HL-60 (cell line): ENCODE results near the gene TAL1.

ENCODE experiments used
- DNase-seq, 2 experiments: peaks; one replicate each; pipeline ENCODE4 v3.0.0-alpha.2; 2010 to 2020; ENCODE audit warnings: low read depth in 1 of 2, low spot score in 1 of 2
- H3K27ac ChIP-seq: fragments of 250-450 bp; sonication (Bioruptor Pico); replicated peaks from 2 replicates; pipeline ENCODE4 v1.5.1; 2020; ENCODE audit warnings: mild to moderate bottlenecking, moderate library complexity
- H3K27me3 ChIP-seq: fragments of 250-450 bp; sonication (Bioruptor Pico); 2 replicates; pipeline ENCODE4 v1.5.1; 2021; ENCODE audit warnings: mild to moderate bottlenecking, moderate library complexity; ENCODE audit not compliant: insufficient read depth, poor library complexity, severe bottlenecking
- H3K4me3 ChIP-seq: replicated peaks from 2 replicates; pipeline ENCODE4 v1.5.1; 2011; ENCODE audit warnings: mild to moderate bottlenecking, control low read depth, low read length; ENCODE audit not compliant: insufficient read depth
- CTCF ChIP-seq: IDR thresholded peaks from one replicate; pipeline ENCODE4 v1.5.1; 2011; ENCODE audit warnings: low read length, control low read depth, inconsistent platforms; ENCODE audit not compliant: insufficient read depth
- GABPA ChIP-seq: IDR thresholded peaks from 2 replicates; pipeline ENCODE4 v1.6.1; 2012; ENCODE audit warnings: low read depth
- POLR2AphosphoS5 ChIP-seq: IDR thresholded peaks from 2 replicates; pipeline ENCODE4 v1.6.1; 2012; ENCODE audit warnings: low read depth
- REST ChIP-seq: IDR thresholded peaks from 2 replicates; pipeline ENCODE4 v1.6.1; 2012; ENCODE audit warnings: low read depth; ENCODE audit not compliant: insufficient replicate concordance
- SPI1 ChIP-seq: IDR thresholded peaks from 2 replicates; pipeline ENCODE4 v1.6.1; 2012; ENCODE audit warnings: low read depth, mild to moderate bottlenecking, borderline replicate concordance

Gene TAL1

DNA sequence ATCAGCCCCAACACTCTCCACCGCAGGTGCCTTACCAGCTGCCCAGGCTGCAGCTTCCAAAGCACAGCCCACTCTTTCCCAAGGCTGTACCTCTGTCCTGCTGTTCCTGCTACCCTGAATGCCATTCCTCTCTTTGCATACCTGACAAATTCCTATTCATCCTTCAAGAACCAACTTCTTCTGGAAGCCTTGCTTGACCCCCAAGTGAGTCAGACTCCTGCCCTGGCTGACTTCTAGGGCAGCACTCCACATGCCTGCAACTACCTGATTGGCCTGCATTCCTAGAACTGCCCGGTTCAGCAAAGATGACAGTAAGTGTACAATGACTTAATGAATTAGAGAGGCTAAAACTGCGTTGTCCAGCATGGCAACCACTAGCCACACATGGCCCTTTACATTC lies 21.4 kb downstream of the TAL1 start:
- DNase-seq: no peak
- Histone ChIP-seq H3K27ac (no peak overlapping the region), H3K4me3 (no peak overlapping the region), H3K27me3 (peaks cover 2% of the 10 kb centered on the region)
- no peak for TF ChIP-seq POLR2AphosphoS5
- TF ChIP-seq GABPA: no peak
- no peak for TF ChIP-seq SPI1
- TF ChIP-seq REST: no peak
- no peak for TF ChIP-seq CTCF

DNA sequence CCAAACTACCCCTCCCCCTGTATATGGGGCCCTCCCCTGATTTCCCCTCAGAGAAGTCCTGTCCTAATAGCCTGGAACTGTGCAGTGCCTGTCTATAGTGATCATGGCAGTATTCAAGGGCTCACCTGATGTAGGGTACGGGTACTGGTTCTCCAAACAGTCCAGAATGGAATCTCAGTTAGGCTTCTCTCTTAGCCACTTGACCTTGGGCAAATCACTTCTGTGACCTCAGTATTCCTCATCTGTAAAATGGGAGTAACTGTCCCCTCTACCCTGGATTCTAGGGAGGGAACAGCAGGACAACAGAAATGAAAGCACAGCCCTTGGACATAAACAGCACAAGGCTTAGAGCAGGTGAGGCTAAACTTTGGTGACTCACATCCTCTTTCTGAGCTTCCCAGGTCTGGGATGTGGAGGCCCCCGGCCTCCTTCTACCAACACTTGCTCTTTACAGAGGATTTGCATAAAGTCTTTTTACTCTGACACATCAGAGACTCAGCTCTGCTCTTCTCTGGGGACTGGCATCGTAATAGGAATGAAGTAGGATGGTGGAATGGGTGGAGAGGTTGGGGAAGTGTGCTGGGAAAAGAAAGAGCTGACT lies 22.2 kb downstream of the TAL1 start:
- Histone ChIP-seq H3K27me3 (peaks cover 2% of the 10 kb centered on the region), H3K4me3 (no peak overlapping the region), H3K27ac (no peak overlapping the region)
- no peak for DNase-seq
- TF ChIP-seq CTCF (no peak), REST (no peak), GABPA (no peak), SPI1 (no peak), POLR2AphosphoS5 (no peak)

DNA sequence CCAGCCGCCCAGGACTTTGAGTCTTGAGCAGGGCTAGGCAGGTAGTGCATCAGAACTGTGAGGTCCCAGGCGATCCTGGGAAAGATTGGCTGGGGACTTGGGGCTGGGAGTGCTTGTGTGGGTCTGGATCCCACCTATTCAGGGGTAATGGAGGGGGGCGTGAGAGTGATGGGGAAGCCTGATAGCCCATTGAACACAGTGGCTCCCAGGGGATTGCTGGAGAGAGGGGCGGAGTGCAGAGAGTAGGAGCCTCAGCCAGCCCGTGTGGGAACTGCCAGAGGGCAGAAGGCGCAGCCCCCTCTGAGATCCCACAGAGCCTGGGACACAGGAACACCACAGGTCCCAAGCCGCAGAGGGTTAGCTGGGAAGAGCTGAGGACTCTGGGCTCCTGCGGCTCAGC lies 22.9 kb downstream of the TAL1 start:
- peaks cover 2% of the 10 kb centered on the region for H3K27me3 ChIP-seq
- TF ChIP-seq REST (no peak), POLR2AphosphoS5 (no peak), CTCF (no peak), SPI1 (no peak), GABPA (no peak)
- H3K4me3 ChIP-seq: no peak overlapping the region

More for the DNA sequence above, 22.9 kb downstream of the TAL1 start:
- no peak overlapping the region for H3K27ac ChIP-seq
- DNase-seq: no peak
